Measurements from ENCODE around the gene WSB1.

DNA sequence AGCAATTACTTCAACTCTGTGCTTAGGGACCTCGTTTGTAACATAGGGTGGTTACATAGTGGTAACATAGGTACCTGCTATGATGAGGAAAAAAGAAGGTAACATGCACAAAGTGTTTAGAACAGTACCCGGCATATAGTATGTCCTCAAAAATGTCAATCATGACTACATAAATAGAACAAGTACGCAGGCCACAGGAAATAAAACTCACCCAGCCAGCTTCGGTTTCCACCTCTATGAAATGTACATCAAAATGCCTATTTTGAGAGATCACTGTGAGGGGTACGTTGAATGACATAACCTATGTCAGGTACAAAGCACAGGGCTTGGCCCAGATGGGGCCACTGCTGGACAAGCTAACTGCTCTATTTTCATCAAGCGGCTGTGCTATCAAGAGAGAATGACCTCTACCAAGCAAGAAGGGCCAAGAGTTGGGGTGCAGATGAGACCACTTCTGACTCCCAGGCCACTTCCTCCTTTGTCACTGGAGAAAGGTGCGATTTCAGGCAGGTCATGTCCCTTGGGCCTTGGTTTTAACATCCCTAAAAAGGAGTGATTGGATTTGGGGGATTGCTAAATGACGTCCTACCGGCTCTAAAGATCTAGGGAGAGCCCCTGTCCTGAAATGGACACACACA is 45.4 kb downstream of the WSB1 start:
- TF ChIP-seq, protein P1, sequence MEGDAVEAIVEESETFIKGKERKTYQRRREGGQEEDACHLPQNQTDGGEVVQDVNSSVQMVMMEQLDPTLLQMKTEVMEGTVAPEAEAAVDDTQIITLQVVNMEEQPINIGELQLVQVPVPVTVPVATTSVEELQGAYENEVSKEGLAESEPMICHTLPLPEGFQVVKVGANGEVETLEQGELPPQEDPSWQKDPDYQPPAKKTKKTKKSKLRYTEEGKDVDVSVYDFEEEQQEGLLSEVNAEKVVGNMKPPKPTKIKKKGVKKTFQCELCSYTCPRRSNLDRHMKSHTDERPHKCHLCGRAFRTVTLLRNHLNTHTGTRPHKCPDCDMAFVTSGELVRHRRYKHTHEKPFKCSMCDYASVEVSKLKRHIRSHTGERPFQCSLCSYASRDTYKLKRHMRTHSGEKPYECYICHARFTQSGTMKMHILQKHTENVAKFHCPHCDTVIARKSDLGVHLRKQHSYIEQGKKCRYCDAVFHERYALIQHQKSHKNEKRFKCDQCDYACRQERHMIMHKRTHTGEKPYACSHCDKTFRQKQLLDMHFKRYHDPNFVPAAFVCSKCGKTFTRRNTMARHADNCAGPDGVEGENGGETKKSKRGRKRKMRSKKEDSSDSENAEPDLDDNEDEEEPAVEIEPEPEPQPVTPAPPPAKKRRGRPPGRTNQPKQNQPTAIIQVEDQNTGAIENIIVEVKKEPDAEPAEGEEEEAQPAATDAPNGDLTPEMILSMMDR (IDR thresholded peaks at IDR 0.05), result no peak
- no peak for TF ChIP-seq POLR2A (IDR thresholded peaks at IDR 0.05)

Data from lower leg skin (tissue), 3 donors.